ENCODE results near the gene RPS25. TPM values are rescaled to one million over a fixed set of nuclear protein-coding genes. Genes with fewer than 3 reads are reported as not detected.

The RPS25 gene
- polyA plus RNA-seq, 1 of the 3 experiments (the other 2 are of a cell fraction): 2,688 TPM

- peaks cover 6% of the 10 kb centered on the region; the same call in 1 of the 2 replicates for H4K20me1 ChIP-seq (ENCODE audit: insufficient read depth)
- H3K4me3 ChIP-seq (ENCODE audit: low read depth in 2 of 2, low read length in 1 of 2): no peak overlapping the region
Measured at GRCh38 chr11:119024430-119025098, 6.4 kb upstream of the RPS25 start.

More at GRCh38 chr11:119024430-119025098, 6.4 kb upstream of the RPS25 start:
- ChIA-PET CTCF (interaction anchor here (1.4 kb wide), 1 partner anchor 20 kb away, joined by 3 read pairs; no protein-coding TSS in a partner anchor), POLR2A (interaction anchor here (1.4 kb wide), 1 partner anchor 32 kb away, joined by 3 read pairs; no protein-coding TSS in a partner anchor)
- Histone ChIP-seq H2AFZ (ENCODE audit: low read depth) (no peak overlapping the region), H3K9me3 (no peaks in the 10 kb centered on the region), H3K36me3 (replicated peaks in 1 of 2; ENCODE audit: control insufficient read depth in 1 of 2, insufficient read depth in 2 of 2, low read length in 1 of 2) (peaks cover 24 to 42% of the 10 kb centered on the region in 2 experiments), H3K9me2 (no peaks in the 10 kb centered on the region), H3K9ac (no peak overlapping the region), H3K4me1 (ENCODE audit: control insufficient read depth in 1 of 2, insufficient read depth in 2 of 2, low read depth in 1 of 2, low read length in 1 of 2) (peaks cover 13 to 17% of the 10 kb centered on the region in 2 experiments), H3K27me3 (ENCODE audit: insufficient read depth) (no peaks in the 10 kb centered on the region), H3K27ac (ENCODE audit: low read depth in 2 of 2, low read length in 1 of 2) (peak overlapping the region in 1 of 2 experiments; percentile 27; a peak in 1 of 4 replicates), H3K79me2 (ENCODE audit: insufficient read depth) (peaks cover 31% of the 10 kb centered on the region), H3K4me2 (no peak overlapping the region), H3F3A (replicated peaks; ENCODE audit: insufficient read depth) (peaks cover 12% of the 10 kb centered on the region)
- no peak for DNase-seq
- TF ChIP-seq RAD21 (IDR thresholded peaks at IDR 0.05; ENCODE audit: low read length) (no peak), PBX3 (IDR thresholded peaks at IDR 0.05) (no peak), REST (IDR thresholded peaks at IDR 0.05; ENCODE audit: low read depth, low read length) (no peak), TEAD4 (IDR thresholded peaks at IDR 0.05; ENCODE audit: borderline replicate concordance, insufficient read depth) (no peak)
- WGBS (ENCODE audit: low lambda C conversion rate): 86% methylated on average over 14 of the region's 15 CpGs

Measured in SK-N-SH (cell line).